Measurements from ENCODE around the gene ATP5F1B. TPM values are rescaled to one million over a fixed set of nuclear protein-coding genes. Genes with fewer than 3 reads are reported as not detected.

The ATP5F1B gene
- total RNA-seq, 1 donor from 2014 or later = 528 TPM

- TF ChIP-seq CTCF (IDR thresholded peaks at IDR 0.05; ENCODE audit: unreplicated experiment) = no peak
- peak overlapping the region; percentile 92 for H3K4me3 Mint-ChIP-seq (ENCODE audit: low read depth)
- no peaks in the 10 kb centered on the region for H3K27me3 Mint-ChIP-seq
- peaks cover 45% of the 10 kb centered on the region for H3K4me1 Mint-ChIP-seq (ENCODE audit: low read depth)
- peaks cover 2% of the 10 kb centered on the region for H3K36me3 Mint-ChIP-seq (ENCODE audit: insufficient read depth)
- DNase-seq (ENCODE audit: low spot score, unreplicated experiment) = no peak
- H3K27ac Mint-ChIP-seq = peak overlapping the region; percentile 96
- no peaks in the 10 kb centered on the region for H3K9me3 Mint-ChIP-seq (ENCODE audit: low read depth)
Measured at GRCh38 chr12:56628671-56629458, 16.9 kb downstream of the ATP5F1B start.

- H3K27me3 Mint-ChIP-seq = no peaks in the 10 kb centered on the region
- DNase-seq (ENCODE audit: low spot score, unreplicated experiment) = no peak
- H3K4me3 Mint-ChIP-seq (ENCODE audit: low read depth) = no peak overlapping the region
- TF ChIP-seq CTCF (IDR thresholded peaks at IDR 0.05; ENCODE audit: unreplicated experiment) = no peak
- H3K9me3 Mint-ChIP-seq (ENCODE audit: low read depth) = no peaks in the 10 kb centered on the region
- peaks cover 5% of the 10 kb centered on the region for H3K36me3 Mint-ChIP-seq (ENCODE audit: insufficient read depth)
- H3K4me1 Mint-ChIP-seq (ENCODE audit: low read depth) = peaks cover 26% of the 10 kb centered on the region
- H3K27ac Mint-ChIP-seq = no peak overlapping the region
Measured at GRCh38 chr12:56626701-56627100, 19.1 kb downstream of the ATP5F1B start.

GRCh38 chr12:56622535-56622934 is 23.2 kb downstream of the ATP5F1B start:
- no peak for TF ChIP-seq CTCF (IDR thresholded peaks at IDR 0.05; ENCODE audit: unreplicated experiment)
- Mint-ChIP-seq H3K4me3 (ENCODE audit: low read depth) (no peak overlapping the region), H3K4me1 (ENCODE audit: low read depth) (peaks cover 8% of the 10 kb centered on the region), H3K36me3 (ENCODE audit: insufficient read depth) (peaks cover 8% of the 10 kb centered on the region), H3K27me3 (no peaks in the 10 kb centered on the region), H3K9me3 (ENCODE audit: low read depth) (no peaks in the 10 kb centered on the region), H3K27ac (no peak overlapping the region)
- no peak for DNase-seq (ENCODE audit: low spot score, unreplicated experiment)

GRCh38 chr12:56616925-56617324 is 28.9 kb downstream of the ATP5F1B start:
- H3K9me3 Mint-ChIP-seq (ENCODE audit: low read depth) = no peaks in the 10 kb centered on the region
- H3K4me3 Mint-ChIP-seq (ENCODE audit: low read depth) = no peak overlapping the region
- H3K27ac Mint-ChIP-seq = no peak overlapping the region
- no peak for DNase-seq (ENCODE audit: low spot score, unreplicated experiment)
- H3K27me3 Mint-ChIP-seq = no peaks in the 10 kb centered on the region
- H3K4me1 Mint-ChIP-seq (ENCODE audit: low read depth) = no peaks in the 10 kb centered on the region
- H3K36me3 Mint-ChIP-seq (ENCODE audit: insufficient read depth) = peaks cover 28% of the 10 kb centered on the region
- TF ChIP-seq CTCF (IDR thresholded peaks at IDR 0.05; ENCODE audit: unreplicated experiment) = no peak

- no peak for DNase-seq (ENCODE audit: low spot score, unreplicated experiment)
- H3K27me3 Mint-ChIP-seq = no peaks in the 10 kb centered on the region
- H3K36me3 Mint-ChIP-seq (ENCODE audit: insufficient read depth) = peaks cover 34% of the 10 kb centered on the region
- no peak overlapping the region for H3K4me3 Mint-ChIP-seq (ENCODE audit: low read depth)
- H3K4me1 Mint-ChIP-seq (ENCODE audit: low read depth) = no peaks in the 10 kb centered on the region
- no peaks in the 10 kb centered on the region for H3K9me3 Mint-ChIP-seq (ENCODE audit: low read depth)
- no peak for TF ChIP-seq CTCF (IDR thresholded peaks at IDR 0.05; ENCODE audit: unreplicated experiment)
- H3K27ac Mint-ChIP-seq = no peak overlapping the region
Measured at GRCh38 chr12:56616244-56616643, 29.5 kb downstream of the ATP5F1B start.
